GM12874 (cell line): ENCODE data around the gene SSBP3.

Source experiments
- TF ChIP-seq, protein P1 (sequence below): IDR thresholded peaks from 2 replicates; pipeline ENCODE4 v1.5.1; 2011; ENCODE audit warnings: low read depth, mild to moderate bottlenecking, control low read depth, low read length, moderate library complexity; ENCODE audit not compliant: insufficient read depth

The SSBP3 gene

DNA sequence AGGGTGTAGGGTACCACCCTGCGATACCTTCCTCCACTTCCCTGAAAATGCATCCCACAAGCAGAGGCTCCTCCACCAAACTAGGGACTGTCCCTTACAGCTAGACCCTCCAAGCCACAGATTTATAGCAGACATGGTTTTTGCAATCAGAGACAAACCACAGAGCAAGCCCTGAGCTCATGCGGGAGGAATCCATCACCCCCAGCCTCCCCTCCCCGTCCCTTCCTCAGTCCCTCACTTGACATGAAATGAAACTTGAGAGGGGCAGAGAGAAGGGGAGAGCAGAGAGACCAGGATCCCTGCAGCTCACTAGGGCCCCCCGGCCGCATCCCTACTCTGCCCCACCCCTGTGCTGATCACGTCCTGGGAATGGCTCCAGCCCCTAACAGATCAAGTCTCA lies 111.3 kb downstream of the SSBP3 start:
- TF ChIP-seq, protein P1, sequence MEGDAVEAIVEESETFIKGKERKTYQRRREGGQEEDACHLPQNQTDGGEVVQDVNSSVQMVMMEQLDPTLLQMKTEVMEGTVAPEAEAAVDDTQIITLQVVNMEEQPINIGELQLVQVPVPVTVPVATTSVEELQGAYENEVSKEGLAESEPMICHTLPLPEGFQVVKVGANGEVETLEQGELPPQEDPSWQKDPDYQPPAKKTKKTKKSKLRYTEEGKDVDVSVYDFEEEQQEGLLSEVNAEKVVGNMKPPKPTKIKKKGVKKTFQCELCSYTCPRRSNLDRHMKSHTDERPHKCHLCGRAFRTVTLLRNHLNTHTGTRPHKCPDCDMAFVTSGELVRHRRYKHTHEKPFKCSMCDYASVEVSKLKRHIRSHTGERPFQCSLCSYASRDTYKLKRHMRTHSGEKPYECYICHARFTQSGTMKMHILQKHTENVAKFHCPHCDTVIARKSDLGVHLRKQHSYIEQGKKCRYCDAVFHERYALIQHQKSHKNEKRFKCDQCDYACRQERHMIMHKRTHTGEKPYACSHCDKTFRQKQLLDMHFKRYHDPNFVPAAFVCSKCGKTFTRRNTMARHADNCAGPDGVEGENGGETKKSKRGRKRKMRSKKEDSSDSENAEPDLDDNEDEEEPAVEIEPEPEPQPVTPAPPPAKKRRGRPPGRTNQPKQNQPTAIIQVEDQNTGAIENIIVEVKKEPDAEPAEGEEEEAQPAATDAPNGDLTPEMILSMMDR, result no peak

DNA sequence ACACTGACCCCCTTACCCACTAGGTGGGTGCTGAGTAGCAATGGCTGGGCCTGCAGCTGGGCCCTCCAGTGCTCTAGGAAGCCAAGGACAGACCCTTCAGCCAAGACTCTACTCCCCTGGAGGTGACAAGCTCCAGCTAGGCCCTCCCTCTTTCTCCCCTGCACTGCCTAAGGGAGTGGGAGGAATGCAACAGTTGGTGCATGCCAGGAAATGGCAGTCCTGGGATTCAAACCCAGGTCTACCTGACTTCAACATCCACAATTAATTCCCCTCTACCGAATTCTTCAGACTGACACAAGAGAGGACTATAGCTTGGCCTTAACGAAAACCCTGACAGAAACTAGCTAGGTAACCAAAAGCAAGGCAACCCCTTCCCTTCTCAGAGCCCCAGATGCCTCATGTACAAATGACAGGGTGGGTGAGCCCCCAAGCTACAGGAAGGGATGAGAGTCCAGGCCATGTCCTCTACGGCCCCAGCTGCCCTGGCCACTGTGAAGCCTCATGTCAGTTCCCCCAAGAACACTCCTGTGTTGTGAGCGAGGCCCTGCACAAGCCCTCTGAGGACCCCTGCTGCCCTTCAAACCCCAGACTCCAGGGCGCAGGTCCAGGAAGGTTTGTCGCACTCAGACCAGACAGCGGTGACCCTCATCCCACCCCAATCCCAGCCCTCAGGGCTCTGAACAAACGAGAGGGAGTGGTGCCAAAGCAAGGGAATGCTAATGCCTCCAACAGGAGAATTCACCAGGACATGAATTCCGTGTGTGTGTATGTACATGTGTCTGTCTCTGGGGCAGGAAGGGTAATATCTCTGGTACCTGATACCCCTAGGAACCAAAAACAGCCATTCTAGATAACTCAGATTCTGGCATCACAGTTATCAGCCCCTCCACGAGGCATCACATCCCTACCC lies 113.9 kb downstream of the SSBP3 start:
- TF ChIP-seq, protein P1, result no peak

DNA sequence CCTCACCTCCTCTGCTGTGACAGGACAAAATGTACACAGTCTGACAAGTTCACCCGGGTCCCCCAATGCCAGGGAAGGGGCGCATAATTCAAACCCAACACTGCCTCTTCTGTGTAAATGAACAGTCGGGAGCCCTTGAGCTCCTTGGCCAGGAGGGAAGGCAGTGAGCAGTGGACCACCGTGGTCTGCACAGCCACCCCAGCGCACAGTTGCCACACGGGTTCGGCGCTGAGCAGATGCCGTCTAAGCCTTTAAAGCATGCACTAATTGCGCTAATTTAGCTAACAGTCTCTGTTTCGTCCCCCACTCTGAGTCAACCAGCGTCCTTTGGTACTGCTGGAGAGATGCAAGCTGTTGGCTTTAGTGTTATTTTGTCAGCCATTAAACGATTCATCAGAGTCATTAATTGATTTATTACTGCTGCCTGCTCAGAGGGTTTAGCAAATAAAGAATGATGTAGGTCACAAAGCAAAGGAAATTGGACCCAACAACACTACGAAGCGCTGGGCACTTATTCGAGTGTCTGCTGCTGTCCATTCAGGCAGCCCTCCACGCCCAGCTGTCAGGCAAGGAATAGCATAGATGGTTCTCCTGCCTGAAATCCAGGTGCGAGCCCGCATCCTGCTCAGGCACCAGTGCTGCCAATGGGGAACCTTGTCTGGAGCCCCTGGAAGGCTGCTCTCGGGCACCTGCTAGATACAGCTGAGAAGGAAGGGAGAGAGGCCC lies 114.8 kb downstream of the SSBP3 start:
- TF ChIP-seq, protein P1, result no peak

DNA sequence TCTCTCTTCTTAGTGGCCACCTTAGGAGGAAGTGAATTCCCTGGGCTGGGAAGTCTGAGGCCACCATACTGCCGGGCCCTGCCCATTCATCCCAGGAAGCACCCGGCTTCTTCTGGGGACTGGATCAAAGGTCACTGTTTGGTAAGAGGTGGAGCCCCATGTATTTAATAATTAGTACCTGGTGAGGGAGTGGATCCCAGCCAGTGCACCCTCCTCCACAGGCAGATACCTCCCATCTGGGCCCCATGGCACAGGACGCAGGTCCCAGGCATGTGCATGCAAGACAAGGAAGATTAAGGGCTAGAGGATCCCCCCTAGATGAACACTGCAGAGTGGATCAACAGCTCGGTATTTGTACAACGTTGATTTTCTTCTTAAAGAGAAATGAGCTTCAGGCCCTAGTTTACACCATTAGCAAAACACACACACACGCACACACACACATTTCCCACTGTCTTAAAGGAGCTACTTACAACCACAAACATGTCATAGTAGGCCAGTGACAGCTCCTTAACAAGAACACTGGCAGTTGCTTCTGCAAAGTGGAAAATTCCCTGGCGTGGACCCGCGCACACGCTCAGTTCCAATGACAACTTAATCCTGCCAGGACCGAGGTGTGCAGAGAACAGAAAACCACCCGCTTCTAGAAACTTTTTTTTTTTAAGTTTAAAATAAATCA lies 115.5 kb downstream of the SSBP3 start:
- TF ChIP-seq, protein P1, result no peak

DNA sequence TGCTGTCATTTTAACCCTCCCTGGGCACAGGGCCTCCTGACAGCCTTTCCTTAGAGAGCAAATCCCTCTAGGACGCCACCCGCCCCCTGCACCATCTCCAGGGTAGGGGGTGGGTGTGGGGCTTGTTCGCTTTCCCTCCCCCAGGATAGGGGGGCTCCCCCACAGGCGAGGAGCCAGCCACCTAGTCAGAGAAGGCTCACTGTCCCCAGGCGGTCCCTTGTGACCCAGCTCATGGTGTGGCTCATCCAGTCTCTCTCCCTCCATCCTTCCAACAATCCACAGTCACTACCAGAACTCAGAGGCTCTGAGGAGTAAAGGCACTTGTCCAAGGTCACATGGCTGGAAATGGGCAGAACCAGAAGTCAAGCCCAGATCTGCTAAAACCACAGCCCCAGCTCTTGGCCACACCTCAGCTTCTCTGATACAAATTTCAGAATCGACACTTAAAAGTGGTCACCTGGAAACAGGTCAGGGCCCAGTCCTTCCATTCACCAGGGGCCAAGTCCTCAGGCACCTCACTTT lies 116.4 kb downstream of the SSBP3 start:
- TF ChIP-seq, protein P1, result no peak

DNA sequence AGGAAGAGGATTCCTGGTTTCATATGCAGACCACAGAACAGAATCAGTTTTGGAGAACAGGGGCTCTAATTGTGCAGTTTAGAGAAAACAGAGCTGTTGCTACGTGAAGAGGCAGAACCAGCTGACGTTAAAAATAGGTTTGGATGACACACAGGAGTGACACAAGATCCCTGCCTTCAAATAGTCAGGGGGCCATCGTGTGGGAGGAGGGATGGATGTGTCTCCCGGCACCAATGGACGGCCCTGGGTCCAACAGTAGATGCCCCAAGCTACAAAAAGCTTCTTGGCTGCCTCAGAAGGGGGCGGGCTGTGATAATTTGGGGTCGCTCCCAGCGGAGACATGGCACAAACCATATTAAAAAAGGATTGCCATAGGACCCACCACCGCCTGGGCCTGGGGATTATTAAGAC lies 118.4 kb downstream of the SSBP3 start:
- TF ChIP-seq, protein P1, result no peak

DNA sequence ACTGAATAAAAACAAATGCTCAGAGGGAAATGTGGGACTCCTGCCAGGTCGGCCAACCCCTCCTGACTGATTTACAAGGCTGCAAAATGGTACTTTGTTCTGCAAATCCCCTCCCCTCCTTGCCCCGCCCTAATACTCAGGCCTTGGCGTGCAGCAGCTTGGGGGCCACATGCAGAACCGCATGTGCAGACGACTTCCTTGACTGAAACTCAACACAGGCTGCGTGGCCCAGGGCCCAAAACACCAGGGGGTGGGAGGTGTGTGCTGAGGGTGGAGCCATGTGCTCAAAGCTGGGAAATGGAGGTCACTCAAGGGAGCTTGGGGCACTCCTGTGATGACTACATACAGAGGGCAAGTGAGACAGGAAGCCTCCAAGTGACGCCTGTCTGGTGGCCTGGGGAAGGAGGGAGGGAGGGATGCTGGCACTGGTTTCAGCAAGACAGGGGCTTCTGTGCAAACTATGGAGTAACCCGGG lies 119.0 kb downstream of the SSBP3 start:
- TF ChIP-seq, protein P1, result no peak
